GM23338 (cell line): Measurements from ENCODE around the gene MYO9A.

Experiments
- CREB1 ChIP-seq: fragments of 250-450 bp; sonication (Bioruptor Pico); IDR thresholded peaks from 2 replicates; pipeline ENCODE4 v1.5.0; 2020; ENCODE audit warnings: low read depth, mild to moderate bottlenecking, moderate library complexity
- CTCF ChIP-seq, 2 experiments: fragments of 200-600 bp in 1 of 2; sonication (generic) in 1 of 2; conservative IDR thresholded peaks; 2 replicates each; pipeline versions ENCODE4 v1.5.1 to v1.6.1; 2016 to 2017; ENCODE audit warnings: antibody characterized with exemption in 2 of 2, low read depth in 2 of 2, mild to moderate bottlenecking in 2 of 2, moderate library complexity in 1 of 2
- EZH2 ChIP-seq: fragments of 200-600 bp; sonication (generic); IDR thresholded peaks from one replicate; pipeline ENCODE4 v1.8.0; 2017; ENCODE audit warnings: antibody characterized with exemption, mild to moderate bottlenecking, low read depth; ENCODE audit not compliant: unreplicated experiment
- EZH2phosphoT487 ChIP-seq: fragments of 200-600 bp; sonication (generic); IDR thresholded peaks from one replicate; pipeline ENCODE4 v1.8.1; 2018; ENCODE audit warnings: antibody characterized with exemption; ENCODE audit not compliant: unreplicated experiment
- JUNB ChIP-seq: IDR thresholded peaks from one replicate; pipeline ENCODE4 v1.6.1; 2016; ENCODE audit warnings: antibody characterized with exemption; ENCODE audit not compliant: unreplicated experiment
- NANOG ChIP-seq: IDR thresholded peaks from 2 replicates; pipeline ENCODE4 v1.6.1; 2016; ENCODE audit warnings: antibody characterized with exemption, borderline replicate concordance
- POLR2AphosphoS5 ChIP-seq: IDR thresholded peaks from 2 replicates; pipeline ENCODE4 v1.6.1; 2016; ENCODE audit warnings: antibody characterized with exemption, low read depth
- REST ChIP-seq: IDR thresholded peaks from one replicate; pipeline ENCODE4 v1.6.1; 2018; ENCODE audit warnings: antibody characterized with exemption; ENCODE audit not compliant: unreplicated experiment
- STAT1 ChIP-seq: IDR thresholded peaks from one replicate; pipeline ENCODE4 v1.6.1; 2016; ENCODE audit warnings: antibody characterized with exemption; ENCODE audit not compliant: unreplicated experiment
- ZNF114 ChIP-seq: fragments of 250-450 bp; sonication (Bioruptor Pico); IDR thresholded peaks from 2 replicates; pipeline ENCODE4 v1.5.0; 2020; ENCODE audit warnings: mild to moderate bottlenecking, moderate library complexity

GRCh38 chr15:71916834-71917233 lies 201.1 kb downstream of the MYO9A start:
- no peak for TF ChIP-seq POLR2AphosphoS5
- TF ChIP-seq CTCF (conservative IDR thresholded peaks at IDR 0.05; ENCODE audit: low read depth in 2 of 2) = no peak
- TF ChIP-seq STAT1 = no peak
- TF ChIP-seq EZH2phosphoT487 = no peak
- TF ChIP-seq REST = no peak
- TF ChIP-seq NANOG = no peak
- no peak for TF ChIP-seq ZNF114 (CRISPR knock-in tag)
- TF ChIP-seq EZH2 = no peak
- no peak for TF ChIP-seq CREB1
- TF ChIP-seq JUNB = no peak
